A673 (cell line): ENCODE data around the gene SNF8.

ENCODE experiments used
- EZH2 ChIP-seq: fragments of 200-600 bp; sonication (generic); IDR thresholded peaks from 2 replicates; pipeline ENCODE4 v1.6.1; 2017; ENCODE audit warnings: borderline replicate concordance, low read depth, mild to moderate bottlenecking, mixed read lengths, antibody characterized with exemption, low read length; ENCODE audit not compliant: poor library complexity, severe bottlenecking
- TF ChIP-seq, protein P1 (sequence below): fragments of 300-800, 200-600 bp; sonication (generic); conservative IDR thresholded peaks from 2 replicates; pipeline ENCODE4 v1.5.1; 2017; ENCODE audit warnings: low read depth, mild to moderate bottlenecking, antibody characterized with exemption, low read length, moderate library complexity, mixed read lengths

DNA sequence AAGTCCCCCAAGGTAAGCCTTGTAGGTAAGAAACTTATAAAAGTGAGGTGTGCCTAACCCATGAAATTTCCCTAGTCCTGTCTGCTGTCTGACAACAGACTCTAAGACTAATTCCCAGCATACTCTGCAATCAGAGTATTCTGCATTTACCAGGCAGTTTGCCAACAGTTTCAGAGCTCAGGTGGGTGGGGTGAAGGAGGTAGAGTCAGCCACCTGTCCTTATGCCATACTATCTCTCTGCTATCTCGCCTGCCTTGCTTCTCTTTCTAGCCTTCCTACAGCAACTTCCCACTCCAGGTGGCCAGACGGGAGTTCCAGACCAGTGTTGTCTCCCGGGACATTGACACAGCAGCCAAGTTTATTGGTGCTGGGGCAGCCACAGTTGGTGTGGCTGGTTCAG is 49.8 kb downstream of the SNF8 start:
- TF ChIP-seq, protein P1, sequence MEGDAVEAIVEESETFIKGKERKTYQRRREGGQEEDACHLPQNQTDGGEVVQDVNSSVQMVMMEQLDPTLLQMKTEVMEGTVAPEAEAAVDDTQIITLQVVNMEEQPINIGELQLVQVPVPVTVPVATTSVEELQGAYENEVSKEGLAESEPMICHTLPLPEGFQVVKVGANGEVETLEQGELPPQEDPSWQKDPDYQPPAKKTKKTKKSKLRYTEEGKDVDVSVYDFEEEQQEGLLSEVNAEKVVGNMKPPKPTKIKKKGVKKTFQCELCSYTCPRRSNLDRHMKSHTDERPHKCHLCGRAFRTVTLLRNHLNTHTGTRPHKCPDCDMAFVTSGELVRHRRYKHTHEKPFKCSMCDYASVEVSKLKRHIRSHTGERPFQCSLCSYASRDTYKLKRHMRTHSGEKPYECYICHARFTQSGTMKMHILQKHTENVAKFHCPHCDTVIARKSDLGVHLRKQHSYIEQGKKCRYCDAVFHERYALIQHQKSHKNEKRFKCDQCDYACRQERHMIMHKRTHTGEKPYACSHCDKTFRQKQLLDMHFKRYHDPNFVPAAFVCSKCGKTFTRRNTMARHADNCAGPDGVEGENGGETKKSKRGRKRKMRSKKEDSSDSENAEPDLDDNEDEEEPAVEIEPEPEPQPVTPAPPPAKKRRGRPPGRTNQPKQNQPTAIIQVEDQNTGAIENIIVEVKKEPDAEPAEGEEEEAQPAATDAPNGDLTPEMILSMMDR: no peak
- no peak for TF ChIP-seq EZH2
